ENCODE data around the gene SNRPA1.

SNRPA1 gene

GRCh38 chr15:101233651-101234280 lies 61.3 kb downstream of the SNRPA1 start:
- DNase-seq: no peak

GRCh38 chr15:101232677-101233076 lies 62.4 kb downstream of the SNRPA1 start:
- DNase-seq: no peak
